GM19238 (cell line): ENCODE measurements around the gene MMP24OS.

ENCODE experiments used
- DNase-seq: peaks from one replicate; pipeline ENCODE4 v3.0.0; 2011; ENCODE audit warnings: low spot score; ENCODE audit not compliant: insufficient read length

The MMP24OS gene

DNA sequence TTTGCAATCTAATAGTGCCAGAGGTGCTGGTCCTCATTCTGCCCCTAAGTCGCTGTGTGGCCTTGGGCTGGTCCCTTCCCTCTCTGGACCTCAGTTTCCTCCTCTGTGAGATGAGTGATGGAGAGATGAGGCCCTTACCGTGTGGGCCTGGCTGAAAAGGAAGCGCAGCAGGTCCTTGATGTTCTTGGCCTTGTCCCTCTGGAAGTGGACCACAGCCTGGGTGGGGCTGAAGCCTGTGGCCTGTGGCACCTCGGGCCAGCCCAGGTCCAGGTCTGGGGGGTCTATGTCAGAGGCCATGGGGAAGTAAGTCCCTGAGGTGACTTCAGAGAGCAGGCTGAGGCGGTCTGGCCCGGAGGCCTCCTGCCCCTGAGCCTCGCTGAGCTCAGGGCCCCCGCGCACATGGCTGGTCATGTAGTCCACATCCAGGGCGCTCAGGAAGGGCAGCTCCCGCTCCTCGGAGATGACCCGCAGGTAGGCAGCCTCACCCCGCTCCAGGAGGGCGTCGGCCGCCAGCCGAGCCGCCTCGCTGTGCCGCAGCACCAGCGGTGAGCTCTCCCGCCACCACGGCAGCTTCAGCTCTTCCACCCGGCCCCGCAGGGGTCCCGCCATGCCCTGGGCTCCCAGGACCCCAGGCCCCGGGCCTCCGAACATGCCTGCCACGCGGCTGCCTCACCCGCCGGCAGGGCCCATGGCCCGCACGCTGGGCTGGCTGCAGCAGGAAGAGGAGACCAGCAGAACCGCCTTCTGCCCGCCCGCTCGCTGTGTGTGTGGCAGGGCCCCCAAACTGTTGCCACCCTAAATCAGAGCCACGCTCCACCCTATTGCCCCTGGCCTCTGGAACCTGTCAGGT lies 14.0 kb upstream of the MMP24OS start, which contains the start of gene FAM83C:
TSS of gene FAM83C (minus strand) at position 772 of the 850 bp plus-strand sequence. CDS start at position 651, 121 bp downstream.
- no peak for DNase-seq

DNA sequence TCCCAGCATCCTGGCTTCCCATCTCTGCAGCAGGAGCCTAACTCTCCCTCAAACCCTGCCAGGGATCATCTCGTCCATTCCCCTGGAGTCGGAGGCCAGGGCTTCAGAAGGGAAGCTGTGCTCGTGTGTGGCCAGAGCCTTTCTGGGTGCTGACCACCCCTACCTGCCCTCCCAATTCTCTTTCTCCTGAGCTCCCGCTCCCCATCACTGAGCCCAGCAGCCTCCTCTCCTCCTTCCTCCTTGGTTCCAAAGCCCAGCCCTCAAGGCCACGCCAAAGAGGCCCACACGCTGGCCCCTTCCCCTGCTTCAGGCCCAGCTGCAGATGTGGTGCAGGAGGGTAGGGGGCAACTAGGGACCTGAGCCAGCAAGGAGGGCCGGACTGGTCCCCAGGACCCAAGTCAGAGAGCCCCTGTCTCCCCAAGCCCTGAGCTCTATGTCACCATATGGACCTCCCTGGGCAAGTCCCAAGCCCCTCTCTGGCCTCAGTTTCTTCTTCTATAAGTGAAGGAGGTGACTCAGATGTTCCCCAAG lies 13.0 kb upstream of the MMP24OS start:
- DNase-seq = no peak

DNA sequence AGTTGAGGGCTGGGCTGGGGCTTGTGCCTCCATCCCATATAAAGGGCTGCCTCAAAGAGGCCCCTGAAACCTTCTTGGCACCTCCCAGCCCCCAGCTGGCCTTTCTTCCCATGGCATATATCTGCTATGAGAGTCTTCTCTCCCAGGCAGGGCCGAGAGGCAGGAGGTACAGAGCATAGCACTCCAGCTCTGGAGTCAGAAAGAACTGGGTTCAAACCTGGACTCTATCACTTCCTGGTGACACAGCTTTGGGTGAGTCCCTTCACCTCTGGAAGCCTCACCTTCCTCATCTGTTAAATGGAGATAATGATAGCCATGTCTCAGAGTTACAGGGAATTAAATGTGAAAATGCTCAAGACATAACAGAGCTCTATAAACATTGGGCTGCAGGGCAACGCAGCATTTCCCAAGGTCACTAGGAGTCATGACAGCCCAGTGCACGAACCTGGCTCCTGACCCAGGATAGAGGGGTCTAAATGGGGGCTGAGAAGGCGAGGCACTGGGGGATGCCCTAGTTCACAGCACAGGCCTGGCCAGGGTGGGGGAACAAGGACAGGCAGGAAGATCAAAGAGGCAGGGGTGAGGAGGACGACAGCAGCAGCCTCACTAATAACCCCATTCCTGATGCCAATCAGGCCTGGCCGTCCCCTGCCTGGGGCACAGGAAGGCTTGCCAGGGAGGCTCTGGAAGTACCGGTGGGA lies 12.4 kb upstream of the MMP24OS start:
- DNase-seq = no peak

DNA sequence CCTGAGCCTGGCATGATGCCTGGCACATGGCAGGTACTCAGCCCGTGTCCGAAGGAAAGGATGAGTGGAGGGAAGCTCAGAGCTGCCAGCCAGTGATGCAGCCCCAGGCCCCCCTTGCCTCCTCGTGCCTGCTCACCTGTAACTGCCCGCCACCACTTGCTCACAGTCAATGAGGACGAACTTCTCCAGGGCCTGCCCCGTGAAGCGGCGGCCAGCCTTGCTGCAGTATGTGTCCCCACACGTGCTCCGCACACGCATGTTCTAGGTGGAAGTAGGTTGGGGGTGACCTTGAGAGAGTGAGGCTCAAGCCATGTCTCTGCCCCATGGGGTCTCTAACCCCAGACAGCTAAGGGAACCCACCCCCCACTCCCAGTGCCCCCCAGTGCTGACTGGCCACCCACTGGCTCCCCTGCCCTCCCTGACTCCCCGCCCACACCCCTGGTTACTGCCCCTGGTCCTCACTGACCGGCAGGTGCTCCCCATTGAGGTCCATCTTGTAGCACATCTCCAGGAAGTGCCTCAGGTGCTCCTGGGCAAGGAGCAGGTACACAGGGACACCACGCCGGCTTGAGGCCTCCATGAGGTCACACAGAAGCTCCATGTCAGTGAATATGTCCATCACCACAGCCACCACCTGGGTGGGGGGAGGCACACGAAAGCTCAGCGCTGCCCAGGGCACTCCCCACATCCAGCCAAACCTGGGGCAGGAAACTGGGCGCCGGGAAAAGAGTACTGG lies 10.6 kb upstream of the MMP24OS start:
- no peak for DNase-seq

DNA sequence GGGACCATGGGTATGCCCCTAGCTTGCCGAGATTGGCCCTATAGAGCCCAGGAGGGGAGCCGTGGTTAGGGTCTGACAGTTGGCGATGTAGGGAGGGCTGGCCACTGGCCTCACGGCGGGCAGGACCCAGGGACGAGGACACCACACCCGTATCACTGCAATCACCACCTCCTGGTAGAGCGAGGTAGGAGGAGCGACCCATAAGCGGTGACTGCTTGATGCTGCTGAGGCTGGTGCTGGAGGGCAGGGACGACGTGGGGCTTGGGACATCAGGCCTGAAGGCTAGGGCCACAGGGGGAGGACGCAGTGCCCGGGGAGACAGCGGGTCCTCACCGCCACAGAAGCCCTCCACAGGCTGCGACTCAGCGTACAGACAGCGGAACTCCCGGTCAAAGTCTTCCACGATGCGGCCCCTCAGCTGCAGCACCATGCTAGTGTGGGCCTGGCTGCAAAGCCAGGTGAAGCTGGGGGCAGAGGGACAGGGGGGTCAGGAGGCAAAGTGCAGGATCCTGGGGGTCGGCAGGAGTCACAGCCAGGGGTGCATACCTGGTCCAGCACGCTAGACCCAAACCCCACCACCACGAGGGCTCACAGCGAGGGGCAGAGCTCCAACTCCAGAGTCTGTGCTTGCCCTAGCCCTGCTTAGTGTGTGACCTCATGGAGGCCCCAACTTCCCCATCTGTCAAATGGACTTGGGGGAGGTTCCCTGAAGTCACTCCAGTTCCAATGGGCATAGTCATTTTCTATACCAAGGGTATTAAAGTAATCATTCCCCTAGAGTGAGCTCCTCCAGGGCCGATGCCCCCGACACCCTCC lies 9.8 kb upstream of the MMP24OS start:
- no peak for DNase-seq

DNA sequence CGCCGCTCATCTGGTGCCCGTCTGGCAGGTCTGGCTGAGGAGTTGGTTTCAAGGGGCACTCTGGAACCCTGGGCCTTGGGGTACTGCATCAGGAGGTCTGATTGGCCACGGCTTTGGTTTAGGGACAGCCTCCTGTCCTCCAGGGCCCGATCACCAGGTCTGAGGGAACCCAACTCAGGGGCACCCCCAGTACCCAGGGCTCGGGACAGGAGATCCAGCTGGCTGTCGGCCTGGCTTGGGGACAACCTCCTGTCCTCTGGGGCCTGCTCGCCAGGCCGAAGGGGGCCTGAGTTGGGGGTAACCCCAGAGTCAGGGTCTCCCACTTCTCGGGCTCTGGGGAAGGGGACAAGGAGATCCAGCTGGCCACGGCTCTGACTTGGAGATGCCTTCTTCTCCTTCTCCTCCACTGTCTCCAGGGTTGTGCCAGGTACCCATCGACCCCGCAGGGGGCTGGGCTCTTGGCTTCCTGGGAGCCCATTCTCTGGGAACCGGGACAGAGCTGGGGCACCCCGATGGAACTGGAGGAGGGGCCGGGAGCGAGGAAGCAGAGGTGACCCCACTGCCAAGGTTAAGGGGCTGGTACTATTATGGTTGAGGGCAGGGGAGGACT lies 9.1 kb upstream of the MMP24OS start:
- no peak for DNase-seq

DNA sequence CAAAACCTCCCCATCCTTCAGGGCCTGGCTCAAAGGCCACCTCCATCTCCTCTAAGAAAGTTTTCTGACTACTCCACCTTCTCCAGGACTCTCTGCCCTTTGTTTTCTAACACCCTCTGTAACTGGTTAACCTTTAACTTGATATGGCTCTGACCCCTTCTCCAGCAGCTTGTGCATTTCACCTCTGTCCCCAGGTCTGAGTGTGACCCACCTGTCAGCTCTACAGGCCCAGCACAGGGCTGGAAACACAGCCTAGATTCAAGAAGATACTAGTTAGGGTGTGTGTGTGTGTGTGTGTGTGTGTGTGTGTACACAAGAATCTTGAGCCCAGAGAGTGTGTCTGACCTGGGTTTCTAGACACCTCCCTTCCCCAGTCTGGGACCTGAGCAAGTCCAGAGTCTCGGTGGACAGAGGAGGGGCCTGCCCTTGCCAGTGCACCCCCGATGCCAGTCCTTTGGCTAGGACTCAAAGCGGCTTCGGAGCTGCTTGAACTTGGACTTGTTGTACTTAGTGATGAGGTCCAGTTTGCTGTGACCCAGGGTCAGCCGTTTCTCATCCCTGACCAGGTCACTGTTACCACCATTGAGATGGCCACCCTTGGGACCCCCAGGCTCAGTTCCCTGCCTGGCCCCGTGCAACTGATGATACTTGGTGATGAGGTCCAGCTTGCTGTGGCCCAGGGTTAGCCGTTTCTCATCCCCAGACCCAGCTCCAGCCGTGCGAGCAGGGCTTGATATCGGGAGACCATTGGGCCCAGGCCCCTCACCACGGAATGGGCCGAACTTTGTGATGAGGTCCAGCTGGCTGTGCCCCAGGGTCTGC lies 8.4 kb upstream of the MMP24OS start:
- no peak for DNase-seq

DNA sequence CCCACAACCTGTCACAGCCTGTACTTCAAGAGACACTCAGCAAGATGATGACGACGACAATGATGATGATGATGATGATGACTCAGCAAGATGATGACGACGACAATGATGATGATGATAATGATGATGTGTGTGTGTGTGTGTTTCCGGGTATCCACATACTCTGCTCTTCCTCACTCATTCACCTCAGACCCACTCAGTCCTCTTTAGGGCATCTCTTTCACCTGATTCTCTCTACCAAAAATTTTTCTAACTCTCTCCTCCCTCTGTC lies 7.8 kb upstream of the MMP24OS start:
- DNase-seq = no peak

DNA sequence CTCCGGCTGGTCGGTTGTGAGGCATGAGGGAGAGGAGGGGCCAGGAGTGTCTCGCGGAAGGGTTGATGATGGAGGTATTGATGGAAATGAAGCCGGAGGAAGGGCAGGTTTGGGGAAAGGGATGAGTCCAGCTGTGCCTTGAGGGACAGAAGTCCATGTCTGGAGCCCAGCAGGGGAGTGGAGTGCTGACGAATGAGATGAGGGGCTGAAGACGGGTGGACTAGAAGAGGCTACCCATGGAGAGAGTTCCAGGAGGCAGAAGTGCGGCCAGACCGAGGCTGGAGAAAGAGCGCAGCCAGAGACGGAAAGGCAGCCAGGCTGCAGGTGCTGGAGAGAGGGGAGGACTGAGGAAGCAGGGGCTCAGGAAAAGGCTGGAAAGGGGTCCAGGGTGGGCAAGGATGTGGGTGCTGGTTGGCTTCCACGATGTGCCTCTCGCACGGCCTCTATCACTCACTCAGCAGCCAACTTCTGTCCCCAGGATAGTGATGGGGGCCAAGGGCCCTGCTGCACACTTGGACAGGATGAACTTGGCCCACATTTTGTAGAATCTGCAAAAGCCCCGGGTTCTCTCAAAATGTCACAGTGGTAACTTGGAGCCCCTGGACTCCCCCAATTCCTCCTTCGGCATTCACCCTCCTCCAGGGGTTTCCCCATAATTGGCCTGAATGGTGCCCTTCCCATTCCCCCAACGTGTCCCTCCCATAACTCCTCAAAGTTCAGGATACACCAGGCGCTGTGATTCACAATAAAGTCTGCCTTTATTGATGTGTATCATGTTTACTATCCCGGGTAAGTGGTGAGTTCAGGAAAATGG lies 7.3 kb upstream of the MMP24OS start:
- no peak for DNase-seq

DNA sequence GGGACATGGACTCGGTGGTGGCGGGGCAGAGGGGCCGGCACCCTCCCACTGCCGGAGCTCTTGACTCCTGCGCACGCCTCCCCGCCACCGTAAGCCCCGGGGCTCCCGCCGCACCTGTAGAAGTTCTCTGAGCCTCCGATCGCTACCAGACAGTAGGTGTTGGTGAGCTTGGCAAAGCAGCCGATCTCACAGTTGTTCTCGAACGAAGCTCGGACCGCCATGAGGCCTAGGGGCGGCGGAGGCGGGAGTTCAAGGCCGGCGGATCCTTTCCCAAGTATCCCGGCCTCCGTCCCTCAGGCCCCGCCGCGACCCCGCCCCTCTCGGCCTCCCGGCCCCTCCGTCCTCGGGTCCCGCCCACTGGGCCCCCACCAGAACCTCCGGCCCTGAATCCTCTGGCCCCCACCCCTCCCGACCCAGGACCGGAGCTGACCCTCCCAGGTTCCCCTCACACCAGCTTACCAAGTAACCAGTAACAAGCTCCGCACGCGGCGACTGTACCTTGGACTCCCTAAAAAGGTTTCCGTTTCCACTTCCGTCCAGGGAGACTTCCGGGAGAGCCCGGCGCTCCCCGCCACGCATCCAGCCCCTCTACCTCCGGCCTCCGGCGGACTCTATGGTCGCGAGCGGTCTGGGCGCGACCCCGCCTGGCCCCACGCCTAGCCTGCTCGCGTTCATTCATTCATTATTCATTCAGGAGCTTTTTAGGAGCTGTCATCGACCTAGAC lies 6.5 kb upstream of the MMP24OS start, which contains the start of gene EIF6:
TSS of gene EIF6 (minus strand) at position 506 of the 725 bp plus-strand sequence. CDS start at position 221, 285 bp downstream.
- peak; percentile 97 for DNase-seq

DNA sequence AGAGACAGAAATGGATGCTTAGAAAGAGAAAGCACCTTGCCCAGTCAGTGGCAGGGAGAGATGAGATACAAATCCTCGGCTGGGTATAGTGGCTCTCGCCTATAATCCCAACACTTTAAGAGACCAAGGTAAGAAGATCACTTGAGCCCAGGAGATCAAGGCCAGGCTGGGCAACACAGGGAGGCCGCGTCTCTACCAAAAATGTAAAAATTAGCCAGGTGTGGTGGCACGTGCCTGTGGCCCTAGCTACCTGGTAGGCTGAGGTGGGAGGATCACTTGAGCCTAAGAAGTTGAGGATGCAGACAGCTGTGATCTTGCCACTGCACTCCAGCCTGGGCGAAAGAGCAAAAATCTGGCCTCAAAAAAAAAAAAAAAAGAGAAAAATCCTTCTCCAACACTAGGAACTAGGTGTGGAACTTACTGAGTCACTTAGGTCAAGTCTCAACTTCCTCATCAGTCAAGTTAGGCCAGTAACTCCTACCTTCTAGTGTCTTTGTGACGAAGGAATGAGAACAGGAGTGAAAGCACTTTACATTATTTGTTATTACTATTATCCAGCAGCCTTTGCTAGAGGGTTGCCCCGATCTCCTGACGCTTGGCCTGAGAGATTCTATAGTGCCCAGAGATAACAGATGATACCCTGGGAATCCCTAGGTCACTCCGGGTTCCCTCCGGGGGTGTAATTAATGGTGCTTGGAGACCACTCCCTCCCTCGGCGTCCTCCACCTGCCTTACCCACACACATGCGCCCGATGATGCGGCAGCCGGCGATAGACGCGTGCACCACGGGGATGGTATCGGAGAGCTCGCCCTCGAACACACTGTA lies 5.7 kb upstream of the MMP24OS start:
- no peak for DNase-seq

DNA sequence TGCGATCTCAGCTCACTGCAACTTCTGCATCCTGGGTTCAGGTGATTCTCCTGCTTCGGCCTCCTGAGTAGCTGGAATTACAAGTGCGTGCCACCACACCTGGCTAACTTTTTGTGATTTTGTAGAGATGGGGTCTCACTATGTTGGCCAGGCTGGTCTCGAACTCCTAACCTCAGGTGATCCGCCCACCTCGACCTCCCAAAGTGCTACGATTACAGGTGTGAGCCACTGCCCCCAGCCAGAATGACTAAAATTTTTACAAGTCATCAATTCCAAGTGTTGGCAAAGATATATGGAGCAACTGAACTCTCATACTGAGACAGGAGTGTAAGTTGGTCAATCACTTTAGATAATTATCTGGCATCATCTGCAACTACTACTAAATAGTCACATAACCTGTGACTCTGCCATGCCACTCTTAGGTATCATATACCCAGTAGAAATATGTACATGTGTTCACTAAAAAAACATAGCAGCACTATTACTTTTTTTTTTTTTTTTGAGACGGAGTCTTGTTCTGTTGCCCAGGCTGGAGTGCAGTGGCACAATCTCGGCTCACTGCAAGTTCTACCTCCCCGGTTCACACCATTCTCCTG lies 3.7 kb upstream of the MMP24OS start:
- no peak for DNase-seq

DNA sequence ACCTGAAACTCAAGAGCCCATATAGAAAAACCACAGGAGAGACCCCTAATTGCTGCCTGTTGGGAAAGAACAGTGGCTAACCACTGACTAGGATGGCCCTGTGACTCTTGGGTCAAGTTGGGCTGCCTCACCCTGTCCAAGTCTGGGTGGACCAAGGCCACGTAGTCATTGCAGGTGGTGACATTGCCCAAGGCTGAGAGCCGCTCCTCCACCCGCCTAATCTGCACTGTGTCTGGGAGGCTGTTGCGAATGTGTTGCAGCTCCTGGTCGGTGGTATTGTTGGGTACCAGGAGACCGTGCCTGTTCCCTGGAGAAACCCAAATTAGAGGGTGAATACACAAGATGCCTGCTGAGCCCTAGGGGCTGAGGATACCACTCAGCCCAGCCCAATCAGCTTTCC lies 2.6 kb upstream of the MMP24OS start:
- DNase-seq = no peak

DNA sequence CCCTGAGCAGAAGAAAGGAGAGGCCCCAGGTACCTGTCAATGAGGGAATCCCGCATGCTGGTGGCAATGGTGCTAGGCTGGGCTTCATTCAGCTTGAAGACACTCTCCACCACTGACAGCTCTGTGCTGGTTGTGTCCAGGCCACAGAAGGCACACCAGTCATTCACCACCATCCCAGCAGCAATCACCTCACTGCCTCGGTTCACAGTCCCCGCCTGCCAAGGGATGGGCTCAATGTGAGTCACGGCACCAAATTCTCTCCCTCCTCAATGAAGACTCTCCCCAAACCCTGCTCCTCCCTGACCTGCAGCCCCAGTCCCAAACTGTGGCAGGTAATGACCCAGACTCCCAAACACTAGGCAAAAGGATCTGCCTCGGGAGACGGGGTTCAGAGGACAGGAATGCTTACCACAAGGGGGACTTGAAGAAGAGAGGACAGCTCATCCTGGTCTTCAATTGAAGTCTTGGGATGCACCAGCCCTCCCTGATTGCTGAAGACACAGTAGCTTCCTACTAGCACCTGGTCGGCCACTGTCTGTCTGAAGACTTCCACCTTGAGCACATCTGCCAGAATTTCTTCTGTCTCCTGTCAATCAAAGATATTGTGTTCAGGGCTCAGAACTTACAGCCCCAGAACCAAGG lies 1.7 kb upstream of the MMP24OS start:
- no peak for DNase-seq

DNA sequence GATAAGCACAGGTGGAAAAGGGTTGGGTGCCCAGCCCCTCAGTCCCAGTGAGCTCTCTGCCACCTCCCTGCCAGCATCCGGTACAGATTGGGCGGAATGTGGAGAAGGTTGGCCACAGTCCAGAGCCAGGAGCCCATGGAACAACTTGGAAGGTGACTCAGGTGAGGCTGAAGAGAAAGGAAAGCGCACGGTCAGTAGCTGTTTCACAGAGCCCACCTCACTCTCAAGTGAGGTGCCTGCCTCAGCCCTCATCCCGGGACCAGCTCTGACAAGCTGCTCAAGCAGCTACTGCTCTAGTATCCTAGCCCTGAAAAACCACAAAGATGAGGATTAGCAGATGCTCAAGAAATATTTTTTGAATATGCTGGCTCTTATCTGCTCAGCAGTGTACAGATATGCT lies 1.1 kb upstream of the MMP24OS start:
- DNase-seq = no peak

DNA sequence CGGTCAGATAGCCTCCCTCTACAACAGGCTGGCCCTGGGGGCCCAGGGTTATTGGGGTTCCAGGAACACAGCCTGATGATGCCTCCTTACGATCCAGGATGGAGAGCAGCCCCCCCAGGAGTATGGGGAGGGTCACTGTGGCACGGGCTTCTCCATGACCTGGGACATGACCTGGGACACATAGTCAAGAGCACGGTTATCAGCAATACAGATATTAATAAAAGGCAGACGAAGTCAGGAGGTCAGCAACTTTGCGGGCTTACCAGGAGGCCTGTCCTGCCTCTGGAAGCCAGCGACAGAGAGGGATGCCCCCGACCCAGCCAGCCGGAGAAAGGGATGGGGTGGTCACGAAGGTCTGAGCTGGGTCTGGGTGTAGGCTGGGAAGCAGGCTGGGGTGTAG lies 795 bp downstream of the MMP24OS start:
- DNase-seq = no peak
